ENCODE data around the gene ENTREP3.

Gene ENTREP3

DNA sequence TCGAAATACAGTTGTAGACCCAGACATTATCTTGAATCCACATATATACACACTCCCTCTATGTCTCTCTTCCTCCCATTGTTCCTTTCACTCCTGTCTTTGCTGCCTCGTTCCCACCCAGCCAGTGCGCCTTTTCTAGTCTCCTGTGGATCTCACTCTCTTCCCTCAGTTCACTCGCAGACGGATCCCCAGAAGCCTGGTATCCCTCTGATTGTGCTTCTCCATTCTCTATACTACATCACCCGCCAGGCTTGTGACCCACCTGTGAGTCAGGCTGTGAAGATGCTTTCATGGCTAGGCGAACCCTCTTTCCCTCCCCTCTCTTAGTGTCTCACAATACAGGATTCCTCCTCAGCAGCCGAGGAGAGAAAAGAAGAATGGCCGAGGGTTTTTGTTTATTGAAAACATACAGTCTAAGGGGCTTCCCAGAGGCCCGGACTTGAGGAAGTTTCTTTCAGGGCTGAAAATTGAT, 23.4 kb upstream of the ENTREP3 start:
- DNase-seq (ENCODE audit: low read depth), result no peak

DNA sequence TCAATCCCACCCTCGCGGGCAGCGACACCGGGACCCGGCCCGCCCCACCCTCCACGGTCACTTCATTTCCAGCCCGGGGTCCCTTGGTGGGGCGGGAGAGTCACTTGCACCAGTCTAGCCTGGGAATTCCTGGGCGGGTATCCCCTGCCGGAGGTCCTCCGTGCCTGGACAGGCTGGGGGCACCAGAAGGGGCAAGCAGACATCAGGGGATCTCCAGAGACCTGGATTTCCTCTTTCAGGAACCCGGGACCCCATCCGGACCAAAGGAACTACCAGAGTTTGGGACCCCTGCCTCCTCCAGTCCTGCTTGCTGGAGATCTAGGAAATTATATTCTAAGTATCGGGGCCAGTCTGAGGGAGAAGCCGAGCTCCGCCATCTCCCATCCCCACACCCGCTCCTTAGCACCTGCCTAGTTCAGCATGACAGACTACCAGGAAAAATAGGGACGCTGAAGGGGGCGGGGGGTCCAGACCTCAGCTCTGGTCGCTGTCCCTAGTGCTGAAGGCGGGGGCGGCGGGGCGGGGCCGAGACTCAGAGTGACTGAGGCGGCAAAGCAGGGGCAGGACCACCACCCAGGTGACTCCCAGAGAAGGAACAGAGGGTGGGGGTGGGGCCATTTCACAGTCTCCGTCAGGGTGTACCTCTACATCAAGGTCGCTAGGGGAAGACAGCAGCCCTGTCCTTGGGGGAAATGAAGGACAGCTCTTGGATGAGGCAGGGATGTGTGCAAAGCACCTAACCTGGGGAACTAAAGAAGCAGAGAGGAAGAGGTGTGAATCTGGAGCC, 22.8 kb upstream of the ENTREP3 start:
- no peak for DNase-seq (ENCODE audit: low read depth)

DNA sequence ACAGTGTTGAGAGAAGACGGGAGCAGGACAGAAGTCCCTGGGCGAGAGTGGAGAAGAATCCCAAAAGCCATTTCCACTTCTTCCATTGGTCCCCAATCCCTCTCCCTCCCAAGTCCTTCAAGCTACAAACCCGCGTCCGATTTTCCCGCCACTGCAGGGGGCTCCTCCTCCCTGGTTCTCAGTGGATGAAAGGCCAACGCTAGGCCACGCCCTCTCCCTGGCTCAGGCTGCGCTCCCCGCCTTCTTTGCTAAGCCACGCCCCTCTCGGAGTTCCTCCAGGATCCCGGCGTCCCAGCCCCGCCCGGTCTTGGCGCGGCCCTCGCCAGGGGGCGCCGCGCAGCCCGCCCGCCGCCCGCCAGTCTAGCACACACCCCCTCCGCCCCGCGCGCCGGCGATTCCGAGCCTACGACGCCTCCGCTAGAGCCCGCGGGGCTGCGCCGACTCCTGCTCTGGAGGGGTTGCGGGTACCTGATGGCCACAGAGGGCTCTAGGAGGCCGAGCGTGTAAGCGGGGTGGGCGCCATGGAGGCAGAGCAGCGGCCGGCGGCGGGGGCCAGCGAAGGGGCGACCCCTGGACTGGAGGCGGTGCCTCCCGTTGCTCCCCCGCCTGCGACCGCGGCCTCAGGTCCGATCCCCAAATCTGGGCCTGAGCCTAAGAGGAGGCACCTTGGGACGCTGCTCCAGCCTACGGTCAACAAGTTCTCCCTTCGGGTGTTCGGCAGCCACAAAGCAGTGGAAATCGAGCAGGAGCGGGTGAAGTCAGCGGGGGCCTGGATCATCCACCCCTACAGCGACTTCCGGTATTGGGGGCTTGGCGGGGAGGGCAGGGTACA, 22.0 kb upstream of the ENTREP3 start, which contains the start of gene HCN3:
Gene HCN3, plus strand, starts transcription at position 394 of the 832 bp plus-strand sequence. Its CDS starts 128 bp downstream, at position 522.
- DNase-seq (ENCODE audit: low read depth), result peak; percentile 68

DNA sequence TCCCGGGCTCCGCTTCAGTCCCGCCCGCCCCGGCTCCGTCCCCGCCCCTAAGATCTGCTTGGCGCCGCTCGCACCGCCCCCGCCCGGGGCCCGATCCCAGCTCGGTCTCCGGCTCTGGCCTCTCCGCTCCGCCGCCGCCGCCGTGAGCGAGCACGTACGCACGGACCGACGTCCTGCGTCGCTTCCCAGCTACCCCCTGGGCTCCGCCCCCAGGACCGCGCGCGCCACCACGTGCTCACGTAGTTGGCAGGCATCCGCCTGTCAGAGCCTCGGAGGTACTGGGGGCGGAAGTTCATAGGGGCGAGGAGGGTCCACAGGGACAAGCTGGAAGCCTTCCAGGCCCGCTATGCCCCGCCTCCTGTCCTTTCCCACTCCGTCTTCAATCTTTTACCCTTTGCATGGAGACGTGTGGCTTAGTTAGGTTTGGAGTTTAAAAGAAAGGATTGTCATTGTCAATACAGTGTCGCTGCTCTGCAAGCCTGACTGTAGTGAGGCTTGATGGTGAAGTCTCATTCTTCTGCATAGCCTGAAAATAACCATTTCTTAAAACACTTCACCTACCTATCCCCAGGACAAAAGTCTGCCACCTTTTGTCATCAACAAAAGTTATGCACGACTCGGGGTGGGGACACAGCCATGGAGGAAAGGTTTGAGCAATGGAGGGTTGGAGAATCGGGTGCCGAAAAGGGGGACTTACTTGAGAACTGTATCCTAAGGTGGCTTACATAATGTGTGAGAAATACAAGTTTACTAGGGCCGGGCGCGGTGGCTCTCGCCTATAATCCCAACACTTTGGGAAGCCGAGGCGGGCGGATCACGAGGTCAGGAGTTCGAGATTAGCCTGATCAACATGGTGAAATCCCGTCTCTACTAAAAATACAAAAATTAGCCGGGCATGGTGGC, 18.3 kb upstream of the ENTREP3 start, which contains the start of gene CLK2:
Gene CLK2, minus strand, starts transcription at position 162 of the 903 bp plus-strand sequence. CDS start 2,527 bp downstream, outside the sequence.
- no peak for DNase-seq (ENCODE audit: low read depth)

DNA sequence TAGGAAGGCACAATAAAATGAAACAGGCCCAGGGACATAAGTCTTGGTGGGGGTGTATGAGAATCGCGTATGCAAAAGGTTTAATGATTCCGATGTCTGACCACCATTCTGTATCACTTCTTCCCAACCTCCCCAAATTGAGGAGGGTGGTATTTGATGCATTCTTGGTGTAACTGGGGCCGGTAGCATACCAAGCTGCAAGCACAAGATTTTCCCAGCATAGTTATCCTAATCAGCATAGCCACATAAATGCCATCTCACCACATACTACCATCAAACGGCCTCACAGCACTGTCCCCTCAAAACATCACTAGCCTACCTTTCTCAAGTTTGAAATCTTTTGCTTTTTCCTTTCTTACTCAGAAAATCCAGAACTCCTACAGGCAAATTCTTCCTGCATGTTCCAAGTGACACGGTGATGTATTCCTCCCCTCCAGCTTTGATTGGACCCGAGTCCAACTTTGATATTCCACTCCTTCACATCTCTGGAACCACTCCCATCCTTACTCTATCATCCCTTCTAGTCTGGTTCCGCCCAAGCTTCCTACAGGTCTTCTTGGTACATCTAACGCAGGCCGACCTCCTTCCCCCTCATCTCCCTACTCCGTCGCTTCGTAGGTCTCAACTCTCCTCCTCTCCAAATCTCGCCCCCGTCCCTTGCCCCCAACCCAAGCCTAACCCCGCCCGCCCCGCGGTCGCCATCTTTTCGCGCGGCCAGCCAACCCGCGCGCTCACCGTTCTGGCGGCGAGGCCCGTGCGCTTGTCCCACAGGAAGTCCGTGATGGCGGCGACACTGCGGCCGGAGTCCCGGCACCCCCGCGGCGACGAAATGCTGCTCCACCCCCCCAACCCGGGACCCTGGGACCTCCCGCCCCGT, 17.4 kb upstream of the ENTREP3 start:
- no peak for DNase-seq (ENCODE audit: low read depth)

DNA sequence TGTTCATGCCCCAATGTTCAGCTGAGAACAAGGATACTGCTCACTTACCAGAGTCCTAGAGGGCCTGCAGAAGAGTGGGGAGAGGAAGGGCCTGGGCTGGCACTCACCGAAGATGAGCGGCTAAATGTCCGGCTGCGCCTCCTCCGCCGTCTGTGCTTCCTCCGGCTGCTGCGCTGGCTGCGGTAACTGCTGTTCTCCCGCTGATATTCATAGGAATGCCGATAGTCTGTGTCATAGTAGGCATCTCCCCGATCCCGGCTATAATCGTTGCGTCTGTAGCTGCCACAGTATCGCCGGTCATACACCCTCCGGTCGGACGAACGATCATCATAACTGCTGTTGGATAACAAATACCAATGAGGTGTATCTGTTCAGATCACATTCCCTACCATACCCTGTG, 14.1 kb upstream of the ENTREP3 start:
- no peak for DNase-seq (ENCODE audit: low read depth)

DNA sequence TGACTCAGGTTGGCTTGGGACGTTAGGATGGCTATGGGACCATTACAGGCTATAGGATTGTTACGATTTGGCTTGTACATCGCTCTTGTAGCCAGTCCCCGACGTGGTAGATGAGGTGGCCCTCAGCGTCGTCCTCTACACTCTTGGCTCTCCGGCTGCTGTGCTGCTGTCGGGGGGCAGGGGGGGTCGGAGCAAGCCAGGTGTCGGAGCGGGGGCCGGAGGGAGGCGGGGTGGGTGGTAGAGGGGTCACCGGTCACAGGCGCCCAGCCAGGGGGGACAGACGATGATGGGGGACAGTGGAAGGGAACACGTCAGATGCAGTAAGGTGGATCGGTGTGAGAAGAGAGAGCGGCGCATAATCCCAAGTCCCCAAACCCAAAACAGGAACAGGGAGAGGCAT, 13.3 kb upstream of the ENTREP3 start:
- DNase-seq (ENCODE audit: low read depth), result no peak

DNA sequence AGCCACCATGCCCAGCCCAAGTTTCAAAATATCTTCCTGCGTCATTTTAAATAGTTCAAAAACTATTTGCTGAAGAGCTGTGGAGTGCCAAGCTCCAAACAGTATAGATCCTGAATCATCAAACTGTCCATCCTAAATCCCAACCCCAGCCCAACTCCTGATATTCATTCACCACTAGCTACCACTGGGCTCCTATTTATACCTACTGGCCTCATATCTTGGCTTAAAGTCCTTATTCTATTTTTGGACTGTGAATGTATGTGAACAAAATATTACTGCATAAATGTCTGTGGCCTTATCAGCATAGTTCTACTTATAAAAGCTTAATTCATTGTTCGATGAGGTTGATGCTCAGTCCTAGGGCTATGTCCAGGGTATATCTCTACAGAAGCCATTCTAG, 12.1 kb upstream of the ENTREP3 start:
- DNase-seq (ENCODE audit: low read depth), result no peak

DNA sequence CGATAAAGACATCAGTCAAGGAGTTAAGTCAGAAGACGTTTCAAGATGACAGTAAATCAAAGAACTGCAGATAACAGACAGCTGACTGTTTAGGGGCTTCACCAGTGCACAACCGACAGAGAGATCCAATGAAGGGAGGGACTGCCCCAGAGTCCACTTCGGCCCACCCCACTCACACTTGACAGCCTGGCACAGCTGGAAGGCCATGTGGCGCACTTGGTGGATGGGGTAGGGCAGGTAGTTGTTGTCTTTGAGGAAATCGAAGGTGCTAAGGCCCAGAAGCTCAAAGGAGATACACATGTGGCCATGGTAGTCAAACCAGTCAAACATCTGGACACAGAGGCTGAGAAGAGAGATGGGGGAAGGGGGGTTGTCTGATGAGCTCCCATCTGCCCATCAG, 11.3 kb upstream of the ENTREP3 start:
- no peak for DNase-seq (ENCODE audit: low read depth)

DNA sequence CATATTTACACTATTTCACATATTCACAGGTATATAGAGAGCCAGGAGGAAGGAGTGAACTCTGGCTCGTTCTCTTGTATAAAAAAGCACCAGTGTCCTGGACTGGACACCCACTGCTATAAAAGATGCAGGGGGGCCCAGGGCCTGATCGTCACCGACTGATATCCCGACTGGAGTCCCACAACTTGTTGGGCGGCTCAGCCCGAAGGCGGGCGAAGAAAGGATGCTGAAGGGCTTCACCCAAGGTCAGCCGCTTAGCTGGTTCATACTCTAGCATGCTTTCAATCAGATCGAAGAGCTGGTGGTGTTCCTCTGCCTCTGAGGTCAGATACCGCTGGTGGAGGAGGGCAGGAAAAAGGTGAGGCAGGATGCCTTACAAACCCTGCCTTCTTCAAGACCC, 7.8 kb upstream of the ENTREP3 start:
- DNase-seq (ENCODE audit: low read depth), result no peak

DNA sequence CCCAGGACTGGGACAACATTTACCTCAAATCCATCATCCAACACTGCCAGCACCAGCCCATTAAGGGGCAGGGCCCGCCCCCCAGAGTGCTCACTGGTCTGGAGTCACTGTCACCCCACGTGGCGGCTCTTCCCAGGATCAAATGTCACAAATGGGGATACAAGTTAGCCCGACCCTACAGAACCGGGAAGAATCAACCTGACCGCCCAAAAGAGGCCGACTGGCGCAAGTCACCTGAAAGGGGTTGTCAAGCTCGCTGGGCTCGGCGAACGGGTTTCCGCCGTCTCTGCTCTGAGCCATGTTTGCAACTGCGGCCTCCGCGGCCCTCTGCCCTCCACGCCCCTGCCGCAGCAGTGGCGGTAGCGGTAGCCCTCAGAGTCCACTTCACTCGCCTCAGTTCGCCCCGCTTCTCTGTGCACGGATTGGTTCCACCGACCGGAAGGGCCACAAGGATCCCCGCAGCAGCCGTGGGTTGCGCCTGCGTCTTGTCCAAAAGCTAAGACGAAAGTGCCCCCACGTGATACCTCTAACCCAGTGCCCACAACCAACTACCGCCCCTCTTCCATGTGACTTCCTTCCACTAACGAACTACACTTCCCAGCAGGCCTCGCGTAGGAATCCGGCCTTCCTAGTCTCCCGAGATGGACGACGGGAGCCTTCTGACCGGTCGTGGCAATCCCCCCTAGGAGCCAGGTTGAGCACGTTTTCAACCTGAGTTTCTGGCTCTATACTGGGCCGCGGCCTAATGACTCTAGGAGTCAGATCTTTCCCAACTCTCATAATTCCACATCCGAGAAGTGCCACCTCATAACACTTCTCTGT, 6.8 kb upstream of the ENTREP3 start, which contains the start of gene SCAMP3:
Gene SCAMP3, minus strand, starts transcription at position 509 of the 822 bp plus-strand sequence. Its CDS starts 209 bp downstream, at position 300.
- peak; percentile 98 for DNase-seq (ENCODE audit: low read depth)

DNA sequence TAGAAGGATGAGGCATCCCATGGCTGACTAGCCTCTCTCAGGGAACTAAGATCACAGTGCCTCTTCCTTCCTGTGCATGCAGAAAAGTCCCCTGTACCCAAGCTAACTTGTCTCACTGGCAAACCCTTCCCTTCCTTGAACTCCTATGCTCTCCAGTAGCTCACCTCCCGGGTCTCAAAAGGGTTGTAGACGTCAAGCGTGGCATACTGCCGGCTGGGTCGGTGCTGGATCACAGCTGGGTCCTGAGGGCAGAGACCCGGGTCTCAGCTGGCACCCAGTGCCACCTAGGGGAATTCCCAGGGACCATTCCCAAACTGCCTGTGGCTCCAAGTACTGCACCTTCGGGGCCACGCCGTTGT, 6.2 kb upstream of the ENTREP3 start:
- no peak for DNase-seq (ENCODE audit: low read depth)

DNA sequence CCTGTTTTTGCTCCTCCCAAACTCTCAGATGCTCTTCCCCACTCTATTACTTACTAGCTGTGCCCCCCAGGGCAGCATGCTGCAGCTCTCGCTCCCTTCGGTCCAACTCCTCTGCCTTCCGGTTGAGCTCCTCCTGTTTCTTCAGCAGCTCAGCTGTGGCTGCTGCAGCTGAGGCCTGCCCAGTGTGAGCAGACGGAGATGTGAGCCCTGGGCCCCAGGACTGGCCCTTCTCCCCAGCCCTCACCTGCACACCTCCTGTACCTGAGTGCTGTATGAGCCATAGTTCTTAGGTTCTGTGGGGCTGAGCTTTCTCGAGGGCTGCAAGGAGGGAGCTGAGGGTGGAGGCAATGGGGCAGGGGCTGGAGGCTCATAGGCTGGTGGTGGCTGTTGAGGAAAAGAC, 5.0 kb upstream of the ENTREP3 start:
- DNase-seq (ENCODE audit: low read depth), result no peak

DNA sequence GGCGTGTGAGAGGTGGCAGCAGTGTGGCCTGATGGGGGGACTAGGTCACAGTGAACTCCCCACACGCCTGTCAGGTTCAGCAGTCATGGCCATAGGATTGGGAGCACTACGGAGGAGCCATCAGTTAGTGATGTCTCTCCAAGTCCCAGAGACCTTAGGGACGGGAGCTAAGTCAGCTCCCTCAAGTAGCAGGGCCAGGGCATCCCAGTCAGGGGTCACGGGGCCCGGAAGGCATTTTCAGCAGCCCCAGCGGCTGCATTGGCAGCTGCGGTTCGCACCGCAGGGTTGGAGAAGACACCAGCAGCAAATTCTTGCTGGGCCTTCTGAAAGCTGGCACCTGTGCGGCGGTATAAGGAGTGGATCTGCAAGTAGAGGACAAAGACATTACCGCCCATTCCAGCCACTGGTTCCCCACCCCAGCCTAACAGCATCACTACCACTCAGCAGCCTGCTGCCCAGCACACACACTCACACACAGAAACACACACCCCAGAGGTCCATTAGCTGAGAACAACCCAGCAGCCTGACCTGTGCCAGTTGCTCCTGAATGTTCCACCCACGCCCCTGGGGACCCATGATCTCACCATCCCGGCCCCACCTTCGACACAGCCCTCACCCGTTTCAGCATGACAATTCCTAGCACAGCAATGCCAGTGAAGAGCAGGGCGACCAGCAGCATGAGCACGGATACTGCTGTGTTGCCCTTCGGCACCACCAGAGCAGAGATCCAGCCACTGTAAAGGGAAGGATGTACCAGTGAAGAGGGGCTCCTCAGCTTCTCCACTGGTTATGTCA, 972 bp upstream of the ENTREP3 start:
- no peak for DNase-seq (ENCODE audit: low read depth)

DNA sequence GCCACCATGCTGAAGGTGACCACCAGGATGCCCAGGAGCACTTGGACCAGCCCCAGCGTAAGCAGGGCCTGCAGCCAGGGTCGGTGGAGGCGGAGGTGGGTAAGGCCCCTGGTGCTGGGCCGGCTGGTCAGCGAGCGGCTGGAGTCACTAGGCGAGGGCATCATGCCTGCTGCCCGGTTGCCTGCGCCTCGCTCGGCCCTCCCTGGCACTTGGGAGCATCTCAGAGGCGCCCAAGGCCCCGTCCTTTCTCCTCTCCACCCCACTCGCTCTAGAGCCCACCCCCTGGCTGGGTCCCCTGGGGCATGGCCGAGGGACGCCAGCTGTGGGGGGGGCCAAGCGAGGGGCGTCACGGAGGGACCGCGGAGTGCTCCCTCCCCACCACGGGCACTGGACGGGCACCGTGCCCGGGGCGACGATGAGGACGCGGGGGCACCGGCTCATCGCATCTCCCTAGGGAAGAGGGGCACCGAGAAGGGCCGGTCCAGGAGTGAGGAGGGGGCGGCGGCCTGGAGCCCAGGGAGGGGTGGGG, 505 bp downstream of the ENTREP3 start:
- no peak for DNase-seq (ENCODE audit: low read depth)

DNA sequence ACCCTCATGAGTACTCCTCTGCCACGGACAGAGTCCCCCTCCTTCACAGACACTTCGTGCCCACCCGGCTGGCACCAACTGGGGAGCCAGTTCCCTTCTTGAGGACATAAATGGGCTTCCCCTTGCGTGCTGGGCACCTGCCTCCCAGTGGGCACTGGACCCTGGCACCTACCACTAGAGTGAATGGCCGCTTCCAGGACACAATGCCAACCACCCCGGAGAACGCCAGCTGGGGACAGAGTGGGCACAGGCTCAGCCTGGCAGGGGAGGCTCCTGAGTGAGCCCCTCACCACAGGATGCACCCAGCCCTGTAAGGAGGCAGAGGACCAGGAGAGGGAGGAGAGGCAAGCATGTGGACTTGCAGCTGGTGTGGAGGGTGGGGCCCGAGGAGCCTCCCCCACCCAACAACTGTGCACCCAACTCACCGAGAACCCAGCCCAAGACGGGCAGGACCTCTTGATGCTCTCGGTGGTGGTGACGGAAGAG, 1.0 kb downstream of the ENTREP3 start:
- DNase-seq (ENCODE audit: low read depth), result no peak

DNA sequence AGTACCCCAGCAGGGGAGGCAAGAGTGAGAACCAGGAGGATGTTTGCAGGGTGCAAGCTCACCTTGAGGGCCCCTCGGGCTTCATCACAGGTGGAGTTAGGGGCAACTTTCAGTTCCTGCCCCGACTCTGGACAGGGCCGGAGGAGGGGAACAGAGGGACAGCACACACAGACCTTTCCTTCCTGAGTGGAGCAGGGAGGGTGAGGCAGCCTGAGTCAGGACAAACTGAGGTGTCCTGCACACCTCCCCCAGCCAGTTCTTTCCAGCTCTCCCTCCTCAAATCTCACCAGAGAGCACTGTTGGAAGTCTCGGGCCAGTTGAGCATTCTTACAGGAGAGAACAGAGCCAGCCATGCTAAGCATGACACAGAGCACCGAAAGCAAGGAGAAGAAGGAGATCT, 1.5 kb downstream of the ENTREP3 start:
- DNase-seq (ENCODE audit: low read depth), result no peak

DNA sequence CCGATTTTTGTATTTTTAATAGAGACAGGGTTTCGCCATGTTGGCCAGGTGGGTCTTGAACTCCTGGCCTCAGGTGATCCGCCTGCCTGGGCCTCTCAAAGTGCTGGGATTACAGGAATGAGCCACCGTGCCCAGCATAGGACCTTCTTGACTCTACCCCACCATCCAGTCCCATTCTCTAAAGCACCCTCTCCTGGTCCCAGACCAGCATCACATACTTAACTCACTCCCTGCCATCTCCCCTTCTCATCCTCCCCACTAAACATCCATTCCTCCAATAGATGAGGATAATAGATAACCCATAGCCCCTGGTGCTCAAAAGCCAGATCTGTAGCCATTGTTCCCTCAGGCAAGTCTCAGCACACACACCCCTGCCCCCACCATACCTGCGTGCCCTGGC, 2.1 kb downstream of the ENTREP3 start:
- no peak for DNase-seq (ENCODE audit: low read depth)

DNA sequence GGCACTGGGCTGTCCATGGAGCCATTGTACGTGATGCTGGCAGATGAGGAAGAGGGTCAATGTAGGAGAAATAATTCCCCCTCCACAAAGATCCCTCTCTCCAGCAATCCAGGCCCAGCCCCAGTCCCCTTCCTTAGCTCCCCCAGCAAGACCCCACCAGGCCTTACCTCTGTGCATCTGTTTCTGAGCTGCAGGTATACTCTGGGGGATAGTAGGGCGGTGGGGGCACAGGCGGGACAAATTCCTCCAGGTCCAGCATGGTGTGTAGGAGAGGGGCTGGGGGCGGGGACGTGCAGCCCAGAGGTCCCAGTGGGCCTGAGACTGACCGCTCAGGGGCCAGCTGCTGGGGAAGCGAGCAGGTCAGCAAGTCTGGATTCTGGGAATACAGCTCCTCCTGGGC, 3.7 kb downstream of the ENTREP3 start:
- no peak for DNase-seq (ENCODE audit: low read depth)

Measured in non-pigmented ciliary epithelial cell (primary cell).